Activated naive CD8-positive, alpha-beta T cell treated with anti-CD3 and anti-CD28 coated beads for 36 hours (primary cell): ENCODE measurements around the gene NMRK1. TPM values are rescaled to one million over a fixed set of nuclear protein-coding genes. Genes with fewer than 3 reads are reported as not detected.

Experiments
- DNase-seq: peaks from one replicate; pipeline ENCODE4 v3.0.0; 2021
- H3K27ac Mint-ChIP-seq: one replicate; pipeline ENCODE4 v1.8.0; 2022; ENCODE audit warnings: mild to moderate bottlenecking, moderate library complexity, mixed read lengths
- H3K27me3 Mint-ChIP-seq: one replicate; pipeline ENCODE4 v1.8.0; 2022; ENCODE audit warnings: mild to moderate bottlenecking, mixed read lengths
- H3K36me3 Mint-ChIP-seq: one replicate; pipeline ENCODE4 v1.8.0; 2021; ENCODE audit warnings: mild to moderate bottlenecking, mixed read lengths
- H3K4me1 Mint-ChIP-seq: one replicate; pipeline ENCODE4 v1.8.0; 2021; ENCODE audit warnings: mixed read lengths
- H3K4me3 Mint-ChIP-seq: one replicate; pipeline ENCODE4 v1.8.0; 2022; ENCODE audit warnings: mild to moderate bottlenecking, moderate library complexity, mixed read lengths
- H3K9me3 Mint-ChIP-seq: one replicate; pipeline ENCODE4 v1.8.0; 2022; ENCODE audit warnings: mixed read lengths
- total RNA-seq, 2 experiments: library from RNA; stranded (reverse); gene quantifications; one replicate each; pipeline ENCODE4 v1.2.3, GENCODE V29; 2021

The NMRK1 gene
- 1 to 10 TPM; 8.5 to 9.0 TPM for total RNA-seq

GRCh38 chr9:75087824-75088645, at the start of gene NMRK1, which contains the start of gene OSTF1:
Gene NMRK1 (minus strand): TSS chr9:75088155. CDS start chr9:75083115, 5,040 bp downstream.
Gene OSTF1 (plus strand): TSS chr9:75088514. CDS start chr9:75088693, 179 bp downstream.
- H3K4me1 Mint-ChIP-seq: peaks cover 60% of the 10 kb centered on the region

GRCh38 chr9:75134495-75134894, 46.5 kb upstream of the NMRK1 start:
- peaks cover 20% of the 10 kb centered on the region for H3K4me1 Mint-ChIP-seq

More at GRCh38 chr9:75087824-75088645, at the start of gene NMRK1, which contains the start of gene OSTF1:
- Mint-ChIP-seq H3K36me3 (peaks cover 8% of the 10 kb centered on the region), H3K4me3 (peak within 1 kb of the TSS; percentile 92), H3K27ac (peak within 1 kb of the TSS; percentile 93), H3K27me3 (no peaks in the 10 kb centered on the region), H3K9me3 (no peaks in the 10 kb centered on the region)
- DNase-seq: peak; percentile 99

GRCh38 chr9:75133396-75133795, 45.4 kb upstream of the NMRK1 start:
- Mint-ChIP-seq H3K4me3 (no peak overlapping the region), H3K36me3 (peaks cover 43% of the 10 kb centered on the region), H3K9me3 (no peaks in the 10 kb centered on the region), H3K27ac (peak overlapping the region; percentile 23), H3K4me1 (peaks cover 15% of the 10 kb centered on the region), H3K27me3 (no peaks in the 10 kb centered on the region)
- DNase-seq: no peak

More at GRCh38 chr9:75134495-75134894, 46.5 kb upstream of the NMRK1 start:
- no peak for DNase-seq
- no peaks in the 10 kb centered on the region for H3K9me3 Mint-ChIP-seq
- peaks cover 47% of the 10 kb centered on the region for H3K36me3 Mint-ChIP-seq
- H3K27ac Mint-ChIP-seq: no peak overlapping the region
- no peak overlapping the region for H3K4me3 Mint-ChIP-seq
- H3K27me3 Mint-ChIP-seq: no peaks in the 10 kb centered on the region

- Mint-ChIP-seq H3K27me3 (no peaks in the 10 kb centered on the region), H3K27ac (no peak overlapping the region), H3K4me3 (no peak overlapping the region), H3K9me3 (no peaks in the 10 kb centered on the region), H3K4me1 (peaks cover 13% of the 10 kb centered on the region), H3K36me3 (peaks cover 43% of the 10 kb centered on the region)
- no peak for DNase-seq
Observed at GRCh38 chr9:75132244-75132643, 44.3 kb upstream of the NMRK1 start.

- H3K4me1 Mint-ChIP-seq: peaks cover 13% of the 10 kb centered on the region
- DNase-seq: no peak
- H3K27me3 Mint-ChIP-seq: no peaks in the 10 kb centered on the region
- H3K4me3 Mint-ChIP-seq: no peak overlapping the region
- H3K36me3 Mint-ChIP-seq: peaks cover 40% of the 10 kb centered on the region
- no peaks in the 10 kb centered on the region for H3K9me3 Mint-ChIP-seq
- no peak overlapping the region for H3K27ac Mint-ChIP-seq
Observed at GRCh38 chr9:75131700-75132099, 43.7 kb upstream of the NMRK1 start.

GRCh38 chr9:75130621-75131230, 42.8 kb upstream of the NMRK1 start:
- Mint-ChIP-seq H3K36me3 (peaks cover 30% of the 10 kb centered on the region), H3K4me3 (no peak overlapping the region), H3K27ac (peak overlapping the region; percentile 21), H3K9me3 (no peaks in the 10 kb centered on the region), H3K4me1 (peaks cover 13% of the 10 kb centered on the region), H3K27me3 (no peaks in the 10 kb centered on the region)
- DNase-seq: no peak

GRCh38 chr9:75130172-75130571, 42.2 kb upstream of the NMRK1 start:
- DNase-seq: no peak
- Mint-ChIP-seq H3K4me3 (no peak overlapping the region), H3K27me3 (no peaks in the 10 kb centered on the region), H3K27ac (no peak overlapping the region), H3K4me1 (peaks cover 13% of the 10 kb centered on the region), H3K36me3 (peaks cover 27% of the 10 kb centered on the region), H3K9me3 (no peaks in the 10 kb centered on the region)

GRCh38 chr9:75128535-75128934, 40.6 kb upstream of the NMRK1 start:
- H3K4me1 Mint-ChIP-seq: peaks cover 25% of the 10 kb centered on the region
- no peaks in the 10 kb centered on the region for H3K27me3 Mint-ChIP-seq
- no peaks in the 10 kb centered on the region for H3K9me3 Mint-ChIP-seq
- H3K4me3 Mint-ChIP-seq: no peak overlapping the region
- peaks cover 30% of the 10 kb centered on the region for H3K36me3 Mint-ChIP-seq
- DNase-seq: no peak
- no peak overlapping the region for H3K27ac Mint-ChIP-seq

- Mint-ChIP-seq H3K4me1 (peaks cover 22% of the 10 kb centered on the region), H3K36me3 (peaks cover 36% of the 10 kb centered on the region), H3K27me3 (no peaks in the 10 kb centered on the region), H3K27ac (no peak overlapping the region), H3K9me3 (no peaks in the 10 kb centered on the region), H3K4me3 (no peak overlapping the region)
- DNase-seq: no peak
Observed at GRCh38 chr9:75123696-75124095, 35.7 kb upstream of the NMRK1 start.

- H3K9me3 Mint-ChIP-seq: peaks cover 7% of the 10 kb centered on the region
- H3K4me1 Mint-ChIP-seq: peaks cover 20% of the 10 kb centered on the region
- H3K4me3 Mint-ChIP-seq: no peak overlapping the region
- no peak overlapping the region for H3K27ac Mint-ChIP-seq
- H3K27me3 Mint-ChIP-seq: no peaks in the 10 kb centered on the region
- H3K36me3 Mint-ChIP-seq: peaks cover 47% of the 10 kb centered on the region
- DNase-seq: no peak
Observed at GRCh38 chr9:75121914-75122558, 34.1 kb upstream of the NMRK1 start.

- Mint-ChIP-seq H3K36me3 (peaks cover 47% of the 10 kb centered on the region), H3K27me3 (no peaks in the 10 kb centered on the region), H3K4me3 (no peak overlapping the region), H3K27ac (no peak overlapping the region), H3K4me1 (peaks cover 22% of the 10 kb centered on the region), H3K9me3 (peaks cover 7% of the 10 kb centered on the region)
- DNase-seq: no peak
Observed at GRCh38 chr9:75120686-75121085, 32.7 kb upstream of the NMRK1 start.

GRCh38 chr9:75117564-75117963, 29.6 kb upstream of the NMRK1 start:
- Mint-ChIP-seq H3K27ac (no peak overlapping the region), H3K4me1 (peaks cover 26% of the 10 kb centered on the region)

GRCh38 chr9:75116306-75116705, 28.4 kb upstream of the NMRK1 start:
- no peak overlapping the region for H3K4me3 Mint-ChIP-seq
- H3K27ac Mint-ChIP-seq: no peak overlapping the region
- peaks cover 36% of the 10 kb centered on the region for H3K36me3 Mint-ChIP-seq
- no peak for DNase-seq
- peaks cover 28% of the 10 kb centered on the region for H3K4me1 Mint-ChIP-seq
- no peaks in the 10 kb centered on the region for H3K27me3 Mint-ChIP-seq
- peaks cover 7% of the 10 kb centered on the region for H3K9me3 Mint-ChIP-seq

More at GRCh38 chr9:75117564-75117963, 29.6 kb upstream of the NMRK1 start:
- H3K9me3 Mint-ChIP-seq: peaks cover 7% of the 10 kb centered on the region
- H3K36me3 Mint-ChIP-seq: peaks cover 40% of the 10 kb centered on the region
- H3K4me3 Mint-ChIP-seq: no peak overlapping the region
- H3K27me3 Mint-ChIP-seq: no peaks in the 10 kb centered on the region
- no peak for DNase-seq

GRCh38 chr9:75112789-75113188, 24.8 kb upstream of the NMRK1 start:
- Mint-ChIP-seq H3K27ac (no peak overlapping the region), H3K9me3 (peaks cover under 1% of the 10 kb centered on the region), H3K27me3 (no peaks in the 10 kb centered on the region), H3K4me1 (peaks cover 40% of the 10 kb centered on the region), H3K4me3 (no peak overlapping the region), H3K36me3 (peaks cover 19% of the 10 kb centered on the region)
- no peak for DNase-seq

GRCh38 chr9:75111019-75111622, 23.2 kb upstream of the NMRK1 start:
- peaks cover 20% of the 10 kb centered on the region for H3K36me3 Mint-ChIP-seq
- H3K4me1 Mint-ChIP-seq: peaks cover 41% of the 10 kb centered on the region
- DNase-seq: no peak
- no peak overlapping the region for H3K4me3 Mint-ChIP-seq
- no peaks in the 10 kb centered on the region for H3K9me3 Mint-ChIP-seq
- H3K27ac Mint-ChIP-seq: no peak overlapping the region
- no peaks in the 10 kb centered on the region for H3K27me3 Mint-ChIP-seq
